KMS-11 (cell line): ENCODE measurements around the gene KIF26B.

Source experiments
- H2AFZ ChIP-seq: fragments of 200-600 bp; sonication (generic); 2 replicates; pipeline ENCODE4 v1.6.1; 2016; ENCODE audit warnings: antibody characterized with exemption, mixed run types, low read depth
- H3K27ac ChIP-seq: fragments of 200-600 bp; sonication (generic); 2 replicates; pipeline ENCODE4 v1.6.1; 2016; ENCODE audit warnings: mild to moderate bottlenecking, mixed run types
- H3K27me3 ChIP-seq: fragments of 200-600 bp; sonication (generic); 2 replicates; pipeline ENCODE4 v1.6.1; 2017; ENCODE audit warnings: mild to moderate bottlenecking, low read depth, mixed run types, moderate library complexity; ENCODE audit not compliant: insufficient read depth
- H3K36me3 ChIP-seq: fragments of 200-600 bp; sonication (generic); 2 replicates; pipeline ENCODE4 v1.6.1; 2017; ENCODE audit warnings: mild to moderate bottlenecking, mixed run types; ENCODE audit not compliant: insufficient read depth
- H3K4me1 ChIP-seq: fragments of 200-600 bp; sonication (generic); 2 replicates; pipeline ENCODE4 v1.6.1; 2016; ENCODE audit warnings: mild to moderate bottlenecking, low read depth, mixed run types; ENCODE audit not compliant: poor library complexity, severe bottlenecking
- H3K4me2 ChIP-seq: fragments of 200-600 bp; sonication (generic); 2 replicates; pipeline ENCODE4 v1.7.0; 2016; ENCODE audit warnings: mild to moderate bottlenecking, mixed run types
- H3K4me3 ChIP-seq: fragments of 200-600 bp; sonication (generic); IDR thresholded peaks from 2 replicates; pipeline ENCODE4 v1.6.1; 2017; ENCODE audit warnings: low read depth, low read length, mixed read lengths; ENCODE audit not compliant: insufficient read depth
- H3K79me2 ChIP-seq: fragments of 200-600 bp; sonication (generic); 2 replicates; pipeline ENCODE4 v1.6.1; 2016; ENCODE audit warnings: low read depth, mixed run types; ENCODE audit not compliant: insufficient read depth
- H3K9ac ChIP-seq: fragments of 200-600 bp; sonication (generic); 2 replicates; pipeline ENCODE4 v1.6.1; 2016; ENCODE audit warnings: mild to moderate bottlenecking, mixed run types
- H4K20me1 ChIP-seq: fragments of 200-600 bp; sonication (generic); 2 replicates; pipeline ENCODE4 v1.6.1; 2016; ENCODE audit warnings: mild to moderate bottlenecking, mixed run types; ENCODE audit not compliant: insufficient read depth
- TF ChIP-seq, protein P1 (sequence below): fragments of 200-600 bp; sonication (generic); conservative IDR thresholded peaks from 2 replicates; pipeline ENCODE4 v1.6.1; 2017; ENCODE audit warnings: low read depth, mild to moderate bottlenecking, antibody characterized with exemption, low read length, moderate library complexity, mixed read lengths

The KIF26B gene

DNA sequence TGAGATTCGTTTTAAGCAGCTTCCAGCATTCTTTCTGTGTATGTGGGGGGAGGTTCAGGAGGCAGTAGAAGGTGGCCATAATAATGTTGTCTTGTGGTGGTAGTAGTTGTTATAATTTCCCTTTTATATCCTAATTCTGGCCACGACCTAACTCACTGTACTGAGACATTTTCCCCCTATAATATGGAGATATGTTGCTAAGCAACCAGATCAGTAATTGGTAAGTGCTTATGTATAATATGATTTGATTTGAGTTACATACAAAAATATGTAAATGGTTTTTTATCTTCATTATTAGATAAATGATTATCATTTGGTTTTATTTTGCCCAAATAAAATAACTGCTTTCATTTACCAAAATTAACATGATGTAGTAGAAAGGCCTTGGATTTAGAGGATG lies 376.2 kb downstream of the KIF26B start:
- no peak overlapping the region for H3K9ac ChIP-seq
- no peaks in the 10 kb centered on the region for H4K20me1 ChIP-seq
- H3K4me2 ChIP-seq = no peak overlapping the region
- no peak overlapping the region for H2AFZ ChIP-seq
- TF ChIP-seq, protein P1, sequence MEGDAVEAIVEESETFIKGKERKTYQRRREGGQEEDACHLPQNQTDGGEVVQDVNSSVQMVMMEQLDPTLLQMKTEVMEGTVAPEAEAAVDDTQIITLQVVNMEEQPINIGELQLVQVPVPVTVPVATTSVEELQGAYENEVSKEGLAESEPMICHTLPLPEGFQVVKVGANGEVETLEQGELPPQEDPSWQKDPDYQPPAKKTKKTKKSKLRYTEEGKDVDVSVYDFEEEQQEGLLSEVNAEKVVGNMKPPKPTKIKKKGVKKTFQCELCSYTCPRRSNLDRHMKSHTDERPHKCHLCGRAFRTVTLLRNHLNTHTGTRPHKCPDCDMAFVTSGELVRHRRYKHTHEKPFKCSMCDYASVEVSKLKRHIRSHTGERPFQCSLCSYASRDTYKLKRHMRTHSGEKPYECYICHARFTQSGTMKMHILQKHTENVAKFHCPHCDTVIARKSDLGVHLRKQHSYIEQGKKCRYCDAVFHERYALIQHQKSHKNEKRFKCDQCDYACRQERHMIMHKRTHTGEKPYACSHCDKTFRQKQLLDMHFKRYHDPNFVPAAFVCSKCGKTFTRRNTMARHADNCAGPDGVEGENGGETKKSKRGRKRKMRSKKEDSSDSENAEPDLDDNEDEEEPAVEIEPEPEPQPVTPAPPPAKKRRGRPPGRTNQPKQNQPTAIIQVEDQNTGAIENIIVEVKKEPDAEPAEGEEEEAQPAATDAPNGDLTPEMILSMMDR = no peak
- H3K27me3 ChIP-seq = no peaks in the 10 kb centered on the region
- H3K4me1 ChIP-seq = no peaks in the 10 kb centered on the region
- no peaks in the 10 kb centered on the region for H3K79me2 ChIP-seq
- H3K36me3 ChIP-seq = no peaks in the 10 kb centered on the region
- H3K27ac ChIP-seq = no peak overlapping the region
- no peak overlapping the region for H3K4me3 ChIP-seq

DNA sequence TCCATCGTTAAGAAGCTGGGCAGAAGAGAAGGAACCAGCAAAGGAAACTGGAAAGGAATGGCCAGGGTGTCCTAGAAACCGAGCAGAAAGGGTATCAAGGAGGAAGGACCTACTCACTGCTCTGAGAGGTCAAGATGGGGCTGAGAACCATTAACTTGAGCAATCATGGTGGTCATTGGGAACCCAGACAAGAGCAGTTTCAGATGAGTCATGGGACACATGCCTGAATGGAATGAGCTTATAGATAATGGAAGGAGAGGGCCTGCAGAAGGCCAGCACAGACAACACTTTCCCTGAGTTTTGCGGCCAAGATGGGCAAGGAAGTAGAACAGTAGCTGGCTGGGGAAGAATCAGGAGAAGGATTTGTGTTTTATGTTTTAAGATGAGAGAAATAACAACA lies 383.2 kb downstream of the KIF26B start:
- H2AFZ ChIP-seq = no peak overlapping the region
- no peaks in the 10 kb centered on the region for H3K4me1 ChIP-seq
- H3K36me3 ChIP-seq = no peaks in the 10 kb centered on the region
- H3K4me2 ChIP-seq = no peak overlapping the region
- no peaks in the 10 kb centered on the region for H4K20me1 ChIP-seq
- H3K9ac ChIP-seq = no peak overlapping the region
- H3K27me3 ChIP-seq = no peaks in the 10 kb centered on the region
- H3K79me2 ChIP-seq = no peaks in the 10 kb centered on the region
- no peak overlapping the region for H3K4me3 ChIP-seq
- H3K27ac ChIP-seq = no peak overlapping the region
- TF ChIP-seq, protein P1 = no peak

DNA sequence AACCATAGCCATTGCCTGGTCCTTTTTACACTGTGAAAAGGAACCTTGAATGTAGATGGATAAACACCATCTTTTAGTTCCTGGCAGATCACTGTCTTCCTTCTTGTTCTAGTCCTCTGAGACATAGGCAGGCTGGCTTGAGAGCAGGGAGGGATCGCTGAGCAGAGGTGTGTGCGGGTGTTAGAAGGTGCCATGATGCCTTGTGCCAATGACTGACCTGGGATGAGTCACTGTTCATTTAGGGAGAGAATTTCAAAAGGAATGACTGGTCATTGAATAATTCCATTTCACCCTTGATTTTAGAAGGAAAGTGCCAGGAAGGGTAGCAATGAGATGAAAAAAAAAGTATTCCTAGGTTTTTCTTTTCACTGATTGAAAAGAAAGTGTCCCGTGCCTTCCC lies 383.9 kb downstream of the KIF26B start:
- Histone ChIP-seq H3K4me2 (no peak overlapping the region), H2AFZ (no peak overlapping the region), H3K27ac (no peak overlapping the region), H3K9ac (no peak overlapping the region), H4K20me1 (no peaks in the 10 kb centered on the region), H3K36me3 (no peaks in the 10 kb centered on the region), H3K79me2 (no peaks in the 10 kb centered on the region), H3K4me3 (no peak overlapping the region), H3K27me3 (no peaks in the 10 kb centered on the region), H3K4me1 (no peaks in the 10 kb centered on the region)
- TF ChIP-seq, protein P1 = no peak

DNA sequence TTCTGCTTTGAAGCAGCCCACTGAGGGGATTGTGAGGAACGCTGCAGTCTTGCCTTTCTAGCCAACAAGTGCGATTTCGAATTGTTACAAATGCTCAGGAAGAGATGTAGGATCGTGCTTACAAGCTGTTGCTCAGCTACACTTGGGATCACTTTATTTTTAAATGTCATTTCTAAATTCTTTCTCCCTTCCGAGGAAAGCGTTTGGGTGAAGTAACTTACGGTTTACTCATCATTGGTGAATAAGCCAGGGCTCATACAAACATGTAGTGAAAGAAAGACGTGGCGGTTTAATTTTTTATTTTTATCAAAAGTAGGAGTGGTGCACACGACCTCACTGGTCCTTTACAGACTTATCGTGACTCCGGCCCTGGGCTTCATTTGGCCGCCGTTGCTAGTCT lies 386.6 kb downstream of the KIF26B start:
- Histone ChIP-seq H3K27me3 (no peaks in the 10 kb centered on the region), H3K4me2 (no peak overlapping the region), H3K4me1 (no peaks in the 10 kb centered on the region), H4K20me1 (no peaks in the 10 kb centered on the region), H3K9ac (no peak overlapping the region), H3K79me2 (no peaks in the 10 kb centered on the region), H3K27ac (no peak overlapping the region), H2AFZ (no peak overlapping the region), H3K4me3 (no peak overlapping the region), H3K36me3 (no peaks in the 10 kb centered on the region)
- TF ChIP-seq, protein P1 = no peak
